ENCODE measurements around the gene MTA1.

DNA sequence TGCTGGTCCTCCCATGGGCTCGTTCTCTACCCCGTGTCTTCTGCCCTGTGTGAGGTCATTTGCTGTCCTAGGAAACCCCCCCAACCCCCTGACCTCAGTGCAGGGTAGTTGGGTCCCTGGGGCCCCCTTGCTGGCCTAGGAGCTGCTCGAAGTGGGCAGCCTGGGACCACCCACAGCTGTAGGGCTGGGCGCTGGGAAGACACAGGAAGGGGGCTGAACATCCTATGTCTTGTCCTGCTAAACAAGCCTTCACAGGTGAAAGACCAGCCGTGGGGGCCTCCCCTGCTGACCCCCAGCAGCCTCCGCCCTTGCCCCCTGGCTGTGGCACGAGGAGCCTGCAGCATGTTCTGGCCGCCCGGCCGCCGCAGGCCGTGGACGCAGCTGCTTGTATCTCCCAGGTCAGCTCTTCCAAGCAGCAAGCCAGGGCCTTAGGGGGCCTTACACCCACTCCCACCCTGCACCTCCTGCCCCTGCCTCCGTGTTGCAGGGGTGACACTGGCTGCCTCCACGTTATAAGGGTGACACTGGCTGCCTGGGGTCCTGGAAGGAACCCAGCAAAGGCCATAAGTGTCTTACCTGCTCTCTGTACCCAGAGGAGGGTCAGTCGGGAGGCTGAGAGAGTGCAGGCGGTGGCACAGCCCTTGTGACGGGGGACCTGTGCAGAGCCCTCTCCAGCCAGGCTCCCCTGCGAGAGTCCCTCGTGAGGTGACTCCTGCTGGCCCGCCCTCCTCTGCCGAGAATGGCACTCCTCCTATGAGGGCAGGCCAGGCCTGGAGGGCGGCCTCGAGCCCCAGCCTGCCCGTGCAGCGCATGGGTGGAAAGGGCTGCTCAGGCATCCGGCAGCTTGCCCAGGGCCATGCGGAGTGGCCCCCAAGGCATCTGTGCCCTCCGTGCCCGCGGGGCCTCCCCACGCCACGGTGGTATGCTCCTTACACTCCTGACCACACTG lies 32.8 kb upstream of the MTA1 start:
- TF ChIP-seq SUZ12 (IDR thresholded peaks at IDR 0.05; ENCODE audit: extremely low read depth, insufficient read depth, insufficient read length) (no peak), YY1 (IDR thresholded peaks at IDR 0.05; ENCODE audit: insufficient read depth, insufficient read length) (no peak), ZNF274 (IDR thresholded peaks at IDR 0.05; ENCODE audit: low read depth, low read length) (no peak)
